ENCODE data around the gene RFC5.

The RFC5 gene

GRCh38 chr12:117968826-117969659 is 47.5 kb upstream of the RFC5 start, which contains the start of gene KSR2:
TSS of gene KSR2 (minus strand) at chr12:117968990. CDS start at chr12:117968255, 735 bp downstream.
- Histone ChIP-seq H2AK5ac (ENCODE audit: low read length) (no peak within 1 kb of the TSS), H3K4me2 (ENCODE audit: low read length) (peak within 1 kb of the TSS; percentile 76), H2BK5ac (ENCODE audit: low read depth, low read length, poor library complexity) (no peak within 1 kb of the TSS), H3K4me1 (ENCODE audit: control insufficient read depth in 1 of 2, insufficient read depth in 2 of 2, low read length in 2 of 2) (peaks cover 2 to 4% of the 10 kb centered on the region in 2 experiments), H3K79me2 (ENCODE audit: control insufficient read depth, insufficient read depth, low read length, poor library complexity) (no peaks in the 10 kb centered on the region), H2AFZ (ENCODE audit: insufficient read depth, low read length, poor library complexity) (peak within 1 kb of the TSS; percentile 72), H3K27me3 (ENCODE audit: insufficient read depth, low read length) (peaks cover 6% of the 10 kb centered on the region), H3K4ac (ENCODE audit: low read depth, low read length) (no peak within 1 kb of the TSS), H3K18ac (ENCODE audit: low read length) (no peak within 1 kb of the TSS), H4K8ac (ENCODE audit: low read depth, low read length) (no peak within 1 kb of the TSS), H4K12ac (ENCODE audit: low read depth, low read length) (peak within 1 kb of the TSS; percentile 57), H3K4me3 (ENCODE audit: low read depth, low read length) (peak within 1 kb of the TSS; percentile 77), H3K9ac (ENCODE audit: low read length) (no peak within 1 kb of the TSS), H3K79me1 (ENCODE audit: low read length) (no peaks in the 10 kb centered on the region), H2BK120ac (ENCODE audit: insufficient read depth, low read length, poor library complexity) (no peak within 1 kb of the TSS), H3K23ac (ENCODE audit: low read length) (no peak within 1 kb of the TSS), H4K91ac (ENCODE audit: low read depth, low read length) (peak within 1 kb of the TSS; percentile 49), H3K9me3 (ENCODE audit: insufficient read depth, low read depth, low read length) (peaks cover 2% of the 10 kb centered on the region), H2BK12ac (ENCODE audit: low read length) (no peak within 1 kb of the TSS), H3K27ac (ENCODE audit: low read depth, low read length) (no peak within 1 kb of the TSS), H3K36me3 (ENCODE audit: control insufficient read depth in 1 of 2, insufficient read depth in 2 of 2, low read length in 2 of 2) (no peaks in the 10 kb centered on the region), H3K14ac (ENCODE audit: low read length) (no peak within 1 kb of the TSS)
- DNase-seq = peak in 1 of 2 donors; percentile 15
- WGBS (ENCODE audit: extremely low coverage, insufficient coverage, insufficient read length) = no CpG with 5 or more reads among the region's 86 CpGs

DNA sequence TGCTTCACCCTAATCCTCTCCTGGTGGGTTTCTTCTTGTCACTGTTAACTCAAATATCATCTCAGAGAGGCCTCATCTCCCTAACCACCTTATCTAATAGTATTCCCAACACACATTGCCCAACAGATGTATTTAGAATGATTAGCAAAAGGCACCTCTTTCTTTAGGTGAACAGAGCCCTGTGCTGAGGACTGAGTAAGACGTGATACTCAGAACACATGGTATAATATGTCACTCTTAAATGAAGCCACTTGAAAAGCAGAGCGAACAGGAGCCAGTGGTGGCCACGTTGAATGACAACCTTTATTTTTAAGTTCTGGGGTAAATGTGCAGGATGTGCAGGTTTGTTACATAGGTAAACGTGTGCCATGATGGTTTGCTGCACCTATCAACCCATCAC is 46.2 kb upstream of the RFC5 start:
- no peak for DNase-seq

DNA sequence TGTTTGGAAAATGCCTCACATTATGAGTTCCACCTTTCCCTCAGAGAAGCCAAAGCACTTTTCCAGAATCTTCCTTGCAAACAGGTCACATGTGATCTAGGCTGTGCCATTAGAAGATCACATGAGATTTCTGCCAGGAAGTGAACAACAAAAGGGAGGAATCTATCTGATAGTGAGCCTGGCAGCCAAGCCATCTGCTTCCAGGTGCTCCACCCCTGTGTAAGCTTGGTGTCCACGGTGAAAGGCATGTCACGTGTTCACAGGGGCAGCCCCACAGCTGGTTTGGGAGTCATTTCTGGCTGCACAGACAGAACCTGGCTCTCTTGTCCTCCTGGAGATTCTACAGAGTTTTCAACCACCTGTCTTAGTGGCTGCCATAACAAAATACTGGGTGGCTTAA is 44.2 kb upstream of the RFC5 start:
- Histone ChIP-seq H3K36me3 (ENCODE audit: control insufficient read depth in 1 of 2, insufficient read depth in 2 of 2, low read length in 2 of 2) (no peaks in the 10 kb centered on the region), H3K79me2 (ENCODE audit: control insufficient read depth, insufficient read depth, low read length, poor library complexity) (no peaks in the 10 kb centered on the region), H4K12ac (ENCODE audit: low read depth, low read length) (no peak overlapping the region), H3K14ac (ENCODE audit: low read length) (no peak overlapping the region), H3K27ac (ENCODE audit: low read depth, low read length) (no peak overlapping the region), H2BK12ac (ENCODE audit: low read length) (no peak overlapping the region), H4K8ac (ENCODE audit: low read depth, low read length) (no peak overlapping the region), H3K23ac (ENCODE audit: low read length) (no peak overlapping the region), H3K9me3 (ENCODE audit: insufficient read depth, low read depth, low read length) (peaks cover 4% of the 10 kb centered on the region), H2AK5ac (ENCODE audit: low read length) (no peak overlapping the region), H3K27me3 (ENCODE audit: insufficient read depth, low read length) (peaks cover 6% of the 10 kb centered on the region), H2BK120ac (ENCODE audit: insufficient read depth, low read length, poor library complexity) (no peak overlapping the region), H4K91ac (ENCODE audit: low read depth, low read length) (no peak overlapping the region), H3K4me2 (ENCODE audit: low read length) (no peak overlapping the region), H3K4me3 (ENCODE audit: low read depth, low read length) (no peak overlapping the region), H3K18ac (ENCODE audit: low read length) (no peak overlapping the region), H3K4ac (ENCODE audit: low read depth, low read length) (no peak overlapping the region), H3K9ac (ENCODE audit: low read length) (no peak overlapping the region), H2BK5ac (ENCODE audit: low read depth, low read length, poor library complexity) (no peak overlapping the region), H3K79me1 (ENCODE audit: low read length) (no peaks in the 10 kb centered on the region), H3K4me1 (ENCODE audit: control insufficient read depth in 1 of 2, insufficient read depth in 2 of 2, low read length in 2 of 2) (peaks cover 2 to 4% of the 10 kb centered on the region in 2 experiments), H2AFZ (ENCODE audit: insufficient read depth, low read length, poor library complexity) (no peak overlapping the region)
- DNase-seq = no peak
- no CpG with 5 or more reads among the region's 2 CpGs for WGBS (ENCODE audit: extremely low coverage, insufficient coverage, insufficient read length)

More for the DNA sequence above, 46.2 kb upstream of the RFC5 start:
- peaks cover 2 to 4% of the 10 kb centered on the region in 2 experiments for H3K4me1 ChIP-seq (ENCODE audit: control insufficient read depth in 1 of 2, insufficient read depth in 2 of 2, low read length in 2 of 2)
- no peak overlapping the region for H3K23ac ChIP-seq (ENCODE audit: low read length)
- H3K9me3 ChIP-seq (ENCODE audit: insufficient read depth, low read depth, low read length) = peaks cover 4% of the 10 kb centered on the region
- H3K36me3 ChIP-seq (ENCODE audit: control insufficient read depth in 1 of 2, insufficient read depth in 2 of 2, low read length in 2 of 2) = no peaks in the 10 kb centered on the region
- no peak overlapping the region for H4K91ac ChIP-seq (ENCODE audit: low read depth, low read length)
- H2AK5ac ChIP-seq (ENCODE audit: low read length) = no peak overlapping the region
- H3K18ac ChIP-seq (ENCODE audit: low read length) = no peak overlapping the region
- no peak overlapping the region for H4K8ac ChIP-seq (ENCODE audit: low read depth, low read length)
- no peak overlapping the region for H3K4ac ChIP-seq (ENCODE audit: low read depth, low read length)
- no peak overlapping the region for H3K9ac ChIP-seq (ENCODE audit: low read length)
- no peak overlapping the region for H3K4me3 ChIP-seq (ENCODE audit: low read depth, low read length)
- no peak overlapping the region for H3K14ac ChIP-seq (ENCODE audit: low read length)
- H2BK5ac ChIP-seq (ENCODE audit: low read depth, low read length, poor library complexity) = no peak overlapping the region
- no peak overlapping the region for H2BK120ac ChIP-seq (ENCODE audit: insufficient read depth, low read length, poor library complexity)
- no peak overlapping the region for H4K12ac ChIP-seq (ENCODE audit: low read depth, low read length)
- H2BK12ac ChIP-seq (ENCODE audit: low read length) = no peak overlapping the region
- no peaks in the 10 kb centered on the region for H3K79me1 ChIP-seq (ENCODE audit: low read length)
- H3K27ac ChIP-seq (ENCODE audit: low read depth, low read length) = no peak overlapping the region
- no CpG with 5 or more reads among the region's 4 CpGs for WGBS (ENCODE audit: extremely low coverage, insufficient coverage, insufficient read length)
- H3K27me3 ChIP-seq (ENCODE audit: insufficient read depth, low read length) = peaks cover 6% of the 10 kb centered on the region
- H3K79me2 ChIP-seq (ENCODE audit: control insufficient read depth, insufficient read depth, low read length, poor library complexity) = no peaks in the 10 kb centered on the region
- H3K4me2 ChIP-seq (ENCODE audit: low read length) = no peak overlapping the region
- no peak overlapping the region for H2AFZ ChIP-seq (ENCODE audit: insufficient read depth, low read length, poor library complexity)

- no peak overlapping the region for H3K14ac ChIP-seq (ENCODE audit: low read length)
- H3K36me3 ChIP-seq (ENCODE audit: control insufficient read depth in 1 of 2, insufficient read depth in 2 of 2, low read length in 2 of 2) = no peaks in the 10 kb centered on the region
- H2BK12ac ChIP-seq (ENCODE audit: low read length) = no peak overlapping the region
- H4K12ac ChIP-seq (ENCODE audit: low read depth, low read length) = no peak overlapping the region
- no peak overlapping the region for H4K8ac ChIP-seq (ENCODE audit: low read depth, low read length)
- H2BK120ac ChIP-seq (ENCODE audit: insufficient read depth, low read length, poor library complexity) = no peak overlapping the region
- H2BK5ac ChIP-seq (ENCODE audit: low read depth, low read length, poor library complexity) = no peak overlapping the region
- no peaks in the 10 kb centered on the region for H3K79me1 ChIP-seq (ENCODE audit: low read length)
- no peak overlapping the region for H2AFZ ChIP-seq (ENCODE audit: insufficient read depth, low read length, poor library complexity)
- no peak overlapping the region for H3K4ac ChIP-seq (ENCODE audit: low read depth, low read length)
- no peak overlapping the region for H3K23ac ChIP-seq (ENCODE audit: low read length)
- no peak overlapping the region for H3K18ac ChIP-seq (ENCODE audit: low read length)
- no CpG with 5 or more reads among the region's 3 CpGs for WGBS (ENCODE audit: extremely low coverage, insufficient coverage, insufficient read length)
- no peaks in the 10 kb centered on the region for H3K79me2 ChIP-seq (ENCODE audit: control insufficient read depth, insufficient read depth, low read length, poor library complexity)
- no peaks in the 10 kb centered on the region for H3K27me3 ChIP-seq (ENCODE audit: insufficient read depth, low read length)
- no peak overlapping the region for H3K4me2 ChIP-seq (ENCODE audit: low read length)
- peak; percentile 15 to 62 for DNase-seq
- no peak overlapping the region for H3K9ac ChIP-seq (ENCODE audit: low read length)
- H3K27ac ChIP-seq (ENCODE audit: low read depth, low read length) = no peak overlapping the region
- peaks cover 6% of the 10 kb centered on the region for H3K9me3 ChIP-seq (ENCODE audit: insufficient read depth, low read depth, low read length)
- no peak overlapping the region for H2AK5ac ChIP-seq (ENCODE audit: low read length)
- H3K4me1 ChIP-seq (ENCODE audit: control insufficient read depth in 1 of 2, insufficient read depth in 2 of 2, low read length in 2 of 2) = no peaks in the 10 kb centered on the region
- H3K4me3 ChIP-seq (ENCODE audit: low read depth, low read length) = no peak overlapping the region
- no peak overlapping the region for H4K91ac ChIP-seq (ENCODE audit: low read depth, low read length)
Observed at GRCh38 chr12:117975006-117975405, 41.5 kb upstream of the RFC5 start.

All from trophoblast cell (in vitro differentiated cells and primary cell).